ENCODE measurements around the gene STARD5. TPM values are rescaled to one million over a fixed set of nuclear protein-coding genes. Genes with fewer than 3 reads are reported as not detected.

Gene STARD5
- polyA plus RNA-seq, 2 of the 4 experiments (the other 2 are of a cell fraction) = 2.1 to 2.8 TPM

- DNase-seq (ENCODE audit: low read depth in 1 of 2, low spot score in 1 of 2) (no peak), ATAC-seq (no peak), FAIRE-seq (no peak)
- no peak for TF ChIP-seq USF2 (IDR thresholded peaks at IDR 0.05)
- TF ChIP-seq FOSB (CRISPR knock-in tag; IDR thresholded peaks at IDR 0.05) = no peak
- TF ChIP-seq ZNF302 (CRISPR knock-in tag; IDR thresholded peaks at IDR 0.05) = no peak
- no peak for TF ChIP-seq HDAC2 (IDR thresholded peaks at IDR 0.05)
- no peak for TF ChIP-seq KDM5A (IDR thresholded peaks at IDR 0.05)
- no peak for TF ChIP-seq TP53 (CRISPR knock-in tag; IDR thresholded peaks at IDR 0.05)
- no peak for TF ChIP-seq CHD2 (IDR thresholded peaks at IDR 0.05; ENCODE audit: low read length, partially characterized antibody)
- TF ChIP-seq MAFK (IDR thresholded peaks at IDR 0.05; ENCODE audit: partially characterized antibody) = no peak
- TF ChIP-seq HEYL (CRISPR knock-in tag; IDR thresholded peaks at IDR 0.05) = no peak
- no peak for TF ChIP-seq RFX5 (IDR thresholded peaks at IDR 0.05)
- no peak for TF ChIP-seq RCOR1 (IDR thresholded peaks at IDR 0.05; ENCODE audit: low read depth, low read length)
- TF ChIP-seq EHF (CRISPR knock-in tag; IDR thresholded peaks at IDR 0.05) = no peak
- TF ChIP-seq RNF2 (IDR thresholded peaks at IDR 0.05; ENCODE audit: borderline replicate concordance, low read depth) = no peak
- TF ChIP-seq GATA3 (IDR thresholded peaks at IDR 0.05; ENCODE audit: borderline replicate concordance) = no peak
- no peak for TF ChIP-seq REST (IDR thresholded peaks at IDR 0.05)
- no peak for TF ChIP-seq POLR2AphosphoS2 (conservative IDR thresholded peaks at IDR 0.05; ENCODE audit: low read length)
- TF ChIP-seq EHMT2 (IDR thresholded peaks at IDR 0.05; ENCODE audit: low read depth) = no peak
- TF ChIP-seq RARB (CRISPR knock-in tag; IDR thresholded peaks at IDR 0.05) = no peak
- no peak for TF ChIP-seq CHD4 (IDR thresholded peaks at IDR 0.05; ENCODE audit: borderline replicate concordance)
- no peak overlapping the region for H3K27ac ChIP-seq
- 92% methylated on average over 1 of the region's 1 CpG for WGBS (ENCODE audit: missing lambda C conversion rate)
- no peak overlapping the region for H3K4me2 ChIP-seq
- peaks cover 8% of the 10 kb centered on the region; the same call in 1 of the 3 replicates for H3K4me1 ChIP-seq
- ChIA-PET POLR2A (no interaction called here), CTCF (interaction anchor here (1.2 to 6.6 kb wide), 3 partner anchors 9 to 55 kb away, joined by 5 to 32 read pairs (median 6); no protein-coding TSS in a partner anchor)
- no peak overlapping the region for H3K4me3 ChIP-seq
- H3K9me3 ChIP-seq = no peaks in the 10 kb centered on the region
These were observed 2.3 kb downstream of the STARD5 start for GRCh38 chr15:81321667-81322066.

GRCh38 chr15:81317642-81318017, 6.3 kb downstream of the STARD5 start:
- TF ChIP-seq TP53 (CRISPR knock-in tag; IDR thresholded peaks at IDR 0.05) (no peak), FOSB (CRISPR knock-in tag; IDR thresholded peaks at IDR 0.05) (no peak), E2F6 (IDR thresholded peaks at IDR 0.05; ENCODE audit: borderline replicate concordance, low read depth) (no peak), PHF8 (IDR thresholded peaks at IDR 0.05; ENCODE audit: borderline replicate concordance, low read depth) (no peak), HDAC2 (IDR thresholded peaks at IDR 0.05) (no peak), KDM1A (IDR thresholded peaks at IDR 0.05; ENCODE audit: low read depth) (no peak), MYC (IDR thresholded peaks at IDR 0.05; ENCODE audit: borderline replicate concordance, low read length) (no peak), HOXB13 (CRISPR knock-in tag; IDR thresholded peaks at IDR 0.05; ENCODE audit: low read depth) (no peak)
- no peak overlapping the region for H3K4me3 ChIP-seq
- FAIRE-seq (no peak), ATAC-seq (no peak), DNase-seq (ENCODE audit: low read depth in 1 of 2, low spot score in 1 of 2) (no peak)
- peaks cover 12% of the 10 kb centered on the region for H3K4me1 ChIP-seq
- CTCF ChIA-PET = interaction anchor here (0.6 to 0.7 kb wide), 2 partner anchors 10 to 1326 kb away, joined by 3 read pairs; no protein-coding TSS in a partner anchor
- H3K4me2 ChIP-seq = no peak overlapping the region
- POLR2A ChIA-PET = no interaction called here
- no peaks in the 10 kb centered on the region for H3K9me3 ChIP-seq
- H3K27ac ChIP-seq = no peak overlapping the region
- 65% methylated on average over 6 of the region's 6 CpGs for WGBS (ENCODE audit: missing lambda C conversion rate)
